HG02852 (cell line): ENCODE results near the gene ZBTB45.
A peak's percentile ranks its signal among the peaks of the same experiment; 100 is the strongest.
"Not testable (repeated sequence)": the region's sequence is repeated elsewhere in the genome, so short reads cannot be mapped to it uniquely, and the experiment has no call there.

Source experiments
- ATAC-seq: cut with Tn5 transposase; IDR thresholded peaks from one replicate; pipeline ENCODE4 v1.9.1; 2021; ENCODE audit warnings: mild to moderate bottlenecking, moderate library complexity; ENCODE audit not compliant: unreplicated experiment

ZBTB45 gene

GRCh38 chr19:58477130-58477529 lies 42.5 kb downstream of the ZBTB45 start:
- no peak for ATAC-seq

- no peak for ATAC-seq
These were observed 43.1 kb downstream of the ZBTB45 start for GRCh38 chr19:58476498-58477015.

GRCh38 chr19:58475714-58476497 lies 43.7 kb downstream of the ZBTB45 start, which contains the start of gene ZNF446:
Gene ZNF446 (plus strand): TSS chr19:58476352. CDS start chr19:58477219, 867 bp downstream.
- peak; percentile 85 for ATAC-seq

GRCh38 chr19:58474997-58475713 lies 44.5 kb downstream of the ZBTB45 start:
- no peak for ATAC-seq

- ATAC-seq = no peak
These were observed 45.2 kb downstream of the ZBTB45 start for GRCh38 chr19:58474291-58474996.

- ATAC-seq = no peak
These were observed 45.8 kb downstream of the ZBTB45 start for GRCh38 chr19:58473775-58474174.

GRCh38 chr19:58471736-58472135 lies 47.9 kb downstream of the ZBTB45 start:
- no peak for ATAC-seq

GRCh38 chr19:58470837-58471543 lies 48.6 kb downstream of the ZBTB45 start:
- not testable (repeated sequence) for ATAC-seq

GRCh38 chr19:58469241-58470013 lies 50.2 kb downstream of the ZBTB45 start:
- no peak for ATAC-seq

- no peak for ATAC-seq
These were observed 51.3 kb downstream of the ZBTB45 start for GRCh38 chr19:58468216-58468839.

- peak; percentile 78 for ATAC-seq
These were observed 52.6 kb downstream of the ZBTB45 start, which contains the start of gene ZNF324 for GRCh38 chr19:58466760-58467589. Gene ZNF324 (plus strand): TSS chr19:58467080. CDS start chr19:58469186, 2,106 bp downstream.

- ATAC-seq = peak; percentile 18
These were observed 53.4 kb downstream of the ZBTB45 start for GRCh38 chr19:58466089-58466759.
